GM23338 (cell line): ENCODE measurements around the gene TMEM245. TPM values are rescaled to one million over a fixed set of nuclear protein-coding genes. Genes with fewer than 3 reads are reported as not detected.

Source experiments
- ATAC-seq: fragments of 200-7000 bp; cut with Tn5 transposase; 3 replicates; pipeline ENCODE4 v1.9.1; 2020
- DNase-seq: peaks from one replicate; pipeline ENCODE4 v3.0.0-alpha.2; 2015; ENCODE audit warnings: low spot score
- H2AFZ ChIP-seq: fragments of 200-600 bp; sonication (generic); 2 replicates; pipeline ENCODE4 v1.8.0; 2016; ENCODE audit warnings: antibody characterized with exemption, mild to moderate bottlenecking, moderate library complexity
- H3F3A ChIP-seq: fragments of 200-600 bp; sonication (generic); replicated peaks from 2 replicates; pipeline ENCODE4 v1.8.0; 2017; ENCODE audit warnings: antibody characterized with exemption, mixed run types, low read depth
- H3K27ac ChIP-seq: fragments of 200-600 bp; sonication (generic); 2 replicates; pipeline ENCODE4 v1.6.1; 2016; ENCODE audit warnings: low read depth
- H3K27me3 ChIP-seq: fragments of 200-600 bp; sonication (generic); 2 replicates; pipeline ENCODE4 v1.8.0; 2016; ENCODE audit warnings: mild to moderate bottlenecking, mixed run types, moderate library complexity; ENCODE audit not compliant: insufficient read depth
- H3K36me3 ChIP-seq: fragments of 200-600 bp; sonication (generic); 2 replicates; pipeline ENCODE4 v1.8.0; 2016; ENCODE audit warnings: mild to moderate bottlenecking; ENCODE audit not compliant: insufficient read depth
- H3K4me1 ChIP-seq: fragments of 200-600 bp; sonication (generic); 2 replicates; pipeline ENCODE4 v1.8.0; 2016; ENCODE audit warnings: mild to moderate bottlenecking, moderate library complexity; ENCODE audit not compliant: insufficient read depth
- H3K4me2 ChIP-seq: fragments of 200-600 bp; sonication (generic); 2 replicates; pipeline ENCODE4 v1.7.1; 2017; ENCODE audit warnings: mixed run types
- H3K4me3 ChIP-seq: fragments of 200-600 bp; sonication (generic); 2 replicates; pipeline ENCODE4 v1.6.1; 2016; ENCODE audit warnings: mixed run types
- H3K79me2 ChIP-seq: fragments of 200-600 bp; sonication (generic); replicated peaks from 2 replicates; pipeline ENCODE4 v1.8.0; 2017; ENCODE audit warnings: mild to moderate bottlenecking; ENCODE audit not compliant: insufficient read depth
- H3K9me2 ChIP-seq: fragments of 200-600 bp; sonication (generic); 2 replicates; pipeline ENCODE4 v1.8.0; 2017; ENCODE audit not compliant: insufficient read depth
- H4K20me1 ChIP-seq: fragments of 200-600 bp; sonication (generic); replicated peaks from 2 replicates; pipeline ENCODE4 v1.8.0; 2017; ENCODE audit warnings: mild to moderate bottlenecking; ENCODE audit not compliant: insufficient read depth
- H3K27ac Mint-ChIP-seq: 2 replicates; pipeline ENCODE4 v1.8.0; 2020; ENCODE audit warnings: inconsistent platforms, mild to moderate bottlenecking, moderate library complexity, mixed read lengths
- H3K27me3 Mint-ChIP-seq: 3 replicates; pipeline ENCODE4 v1.8.0; 2022; ENCODE audit warnings: low read depth, mild to moderate bottlenecking, moderate library complexity, mixed read lengths, inconsistent platforms; ENCODE audit not compliant: insufficient read depth, poor library complexity
- H3K36me3 Mint-ChIP-seq: 3 replicates; pipeline ENCODE4 v1.8.0; 2021; ENCODE audit warnings: low read depth, mild to moderate bottlenecking, inconsistent platforms, moderate library complexity, mixed read lengths
- H3K4me1 Mint-ChIP-seq: 3 replicates; pipeline ENCODE4 v1.8.0; 2020; ENCODE audit warnings: mild to moderate bottlenecking, inconsistent platforms, mixed read lengths
- H3K4me3 Mint-ChIP-seq: 3 replicates; pipeline ENCODE4 v1.8.0; 2021; ENCODE audit warnings: moderate library complexity, mild to moderate bottlenecking, inconsistent platforms, mixed read lengths
- H3K9me3 Mint-ChIP-seq: 3 replicates; pipeline ENCODE4 v1.8.0; 2020; ENCODE audit warnings: moderate library complexity, mild to moderate bottlenecking, inconsistent platforms, mixed read lengths
- CREB1 ChIP-seq: fragments of 250-450 bp; sonication (Bioruptor Pico); IDR thresholded peaks from 2 replicates; pipeline ENCODE4 v1.5.0; 2020; ENCODE audit warnings: low read depth, mild to moderate bottlenecking, moderate library complexity
- CTCF ChIP-seq, 2 experiments: fragments of 200-600 bp in 1 of 2; sonication (generic) in 1 of 2; conservative IDR thresholded peaks; 2 replicates each; pipeline versions ENCODE4 v1.5.1 to v1.6.1; 2016 to 2017; ENCODE audit warnings: antibody characterized with exemption in 2 of 2, low read depth in 2 of 2, mild to moderate bottlenecking in 2 of 2, moderate library complexity in 1 of 2
- ETS1 ChIP-seq: IDR thresholded peaks from 2 replicates; pipeline ENCODE4 v1.6.1; 2016; ENCODE audit warnings: antibody characterized with exemption
- EZH2 ChIP-seq: fragments of 200-600 bp; sonication (generic); IDR thresholded peaks from one replicate; pipeline ENCODE4 v1.8.0; 2017; ENCODE audit warnings: antibody characterized with exemption, mild to moderate bottlenecking, low read depth; ENCODE audit not compliant: unreplicated experiment
- EZH2phosphoT487 ChIP-seq: fragments of 200-600 bp; sonication (generic); IDR thresholded peaks from one replicate; pipeline ENCODE4 v1.8.1; 2018; ENCODE audit warnings: antibody characterized with exemption; ENCODE audit not compliant: unreplicated experiment
- JUNB ChIP-seq: IDR thresholded peaks from one replicate; pipeline ENCODE4 v1.6.1; 2016; ENCODE audit warnings: antibody characterized with exemption; ENCODE audit not compliant: unreplicated experiment
- NANOG ChIP-seq: IDR thresholded peaks from 2 replicates; pipeline ENCODE4 v1.6.1; 2016; ENCODE audit warnings: antibody characterized with exemption, borderline replicate concordance
- POLR2AphosphoS5 ChIP-seq: IDR thresholded peaks from 2 replicates; pipeline ENCODE4 v1.6.1; 2016; ENCODE audit warnings: antibody characterized with exemption, low read depth
- REST ChIP-seq: IDR thresholded peaks from one replicate; pipeline ENCODE4 v1.6.1; 2018; ENCODE audit warnings: antibody characterized with exemption; ENCODE audit not compliant: unreplicated experiment
- STAT1 ChIP-seq: IDR thresholded peaks from one replicate; pipeline ENCODE4 v1.6.1; 2016; ENCODE audit warnings: antibody characterized with exemption; ENCODE audit not compliant: unreplicated experiment
- ZNF114 ChIP-seq: fragments of 250-450 bp; sonication (Bioruptor Pico); IDR thresholded peaks from 2 replicates; pipeline ENCODE4 v1.5.0; 2020; ENCODE audit warnings: mild to moderate bottlenecking, moderate library complexity
- ZNF331 ChIP-seq: fragments of 250-450 bp; sonication (Bioruptor Pico); IDR thresholded peaks from 2 replicates; pipeline ENCODE4 v1.5.0; 2020; ENCODE audit warnings: low read depth, mild to moderate bottlenecking, moderate library complexity
- ZNF462 ChIP-seq: fragments of 250-450 bp; sonication (Bioruptor Pico); IDR thresholded peaks from 2 replicates; pipeline ENCODE4 v1.5.0; 2020; ENCODE audit warnings: mild to moderate bottlenecking, moderate library complexity
- polyA plus RNA-seq: library from polyadenylated mRNA; unstranded; fragments of >200 nt; fragmentation: Nextera tagmentation; extraction: Ambion mirVana; gene quantifications from 2 replicates; pipeline ENCODE4 v1.2.1, GENCODE V29; 2016
- total RNA-seq: library from RNA; depleted of rRNA; stranded (reverse); fragments of >200 nt; shearing (Covaris generic); gene quantifications from 2 replicates; pipeline ENCODE4 v1.2.3, GENCODE V29; 2014

Gene TMEM245
- total and polyA plus RNA-seq, 2 experiments from 2014 or later = 17.3 to 64.1 TPM

GRCh38 chr9:109031241-109031640, 88.5 kb downstream of the TMEM245 start:
- Histone ChIP-seq H3F3A (no peaks in the 10 kb centered on the region), H3K9me2 (no peaks in the 10 kb centered on the region), H3K36me3 (peaks cover 24% of the 10 kb centered on the region; the same call in 1 of the 2 replicates), H3K4me3 (no peak overlapping the region), H4K20me1 (0 out of 2 replicates have a peak, but pooled peaks cover 10% of the 10 kb centered on the region), H3K4me1 (no peaks in the 10 kb centered on the region), H3K27me3 (no peaks in the 10 kb centered on the region), H3K79me2 (peaks cover 17% of the 10 kb centered on the region), H3K27ac (no peak overlapping the region), H3K4me2 (no peak overlapping the region), H2AFZ (no peak overlapping the region)
- TF ChIP-seq EZH2phosphoT487 (no peak), NANOG (no peak), ZNF331 (CRISPR knock-in tag) (no peak), ZNF114 (CRISPR knock-in tag) (no peak), POLR2AphosphoS5 (no peak), REST (no peak), STAT1 (no peak), ZNF462 (CRISPR knock-in tag) (no peak), CTCF (conservative IDR thresholded peaks at IDR 0.05; ENCODE audit: low read depth in 2 of 2) (no peak), CREB1 (CRISPR knock-in tag) (no peak), ETS1 (no peak), EZH2 (no peak), JUNB (no peak)
- ATAC-seq = no peak
- Mint-ChIP-seq H3K27me3 (peaks cover 3% of the 10 kb centered on the region), H3K27ac (no peak overlapping the region), H3K36me3 (peaks cover 35% of the 10 kb centered on the region), H3K9me3 (no peaks in the 10 kb centered on the region), H3K4me3 (no peak overlapping the region), H3K4me1 (peaks cover 4% of the 10 kb centered on the region; the same call in 2 of the 3 replicates)
- DNase-seq = no peak
